Muscle of leg (tissue), 11 donors: Measurements from ENCODE around the gene DLG1. TPM values are rescaled to one million over a fixed set of nuclear protein-coding genes. Genes with fewer than 3 reads are reported as not detected.

Source experiments
- DNase-seq: peaks from one replicate; pipeline ENCODE4 v3.0.0; 2013
- H3K27ac ChIP-seq: one replicate; pipeline ENCODE4 v1.5.1; 2013; ENCODE audit warnings: mild to moderate bottlenecking, low read length, control low read depth
- H3K27me3 ChIP-seq: one replicate; pipeline ENCODE4 v1.6.1; 2013; ENCODE audit warnings: low read length; ENCODE audit not compliant: control insufficient read depth, insufficient read depth
- H3K36me3 ChIP-seq: one replicate; pipeline ENCODE4 v1.6.1; 2013; ENCODE audit warnings: low read length; ENCODE audit not compliant: control insufficient read depth, insufficient read depth
- H3K4me1 ChIP-seq: one replicate; pipeline ENCODE4 v1.6.1; 2013; ENCODE audit warnings: low read length; ENCODE audit not compliant: control insufficient read depth, insufficient read depth
- H3K4me3 ChIP-seq: one replicate; pipeline ENCODE4 v1.5.1; 2013; ENCODE audit warnings: low read length, control low read depth
- H3K9me3 ChIP-seq: replicated peaks from 2 replicates; pipeline ENCODE4 v1.6.1; 2013; ENCODE audit warnings: low read depth, low read length; ENCODE audit not compliant: control insufficient read depth
- WGBS: methylation state at CpG from one replicate; pipeline ENCODE4 v1.1.5; 2013; ENCODE audit warnings: missing lambda C conversion rate; ENCODE audit not compliant: insufficient coverage; 5-methylcytosine and 5-hydroxymethylcytosine counted together
- polyA plus RNA-seq, 8 donors: library from polyadenylated mRNA; unstranded; fragments of 120-200 nt; gene quantifications; one replicate each; pipeline versions ENCODE4 v1.2.1 to v1.2.3, GENCODE V29; 2013; ENCODE audit warnings: inconsistent platforms in 1 of 8, low replicate concordance in 1 of 8; ENCODE audit not compliant: insufficient read length in 8 of 8, insufficient read depth in 1 of 8
- total RNA-seq: library from RNA; stranded (reverse); fragments of 120-200 nt; gene quantifications from one replicate; pipeline ENCODE4 v1.2.4, GENCODE V29; 2013

Gene DLG1
- total and polyA plus RNA-seq, 9 donors, result 27.7 to 47.3 (median 39.0) TPM

GRCh38 chr3:197269024-197269423 is 29.4 kb downstream of the DLG1 start:
- Histone ChIP-seq H3K27ac (no peak overlapping the region), H3K27me3 (no peaks in the 10 kb centered on the region), H3K36me3 (no peaks in the 10 kb centered on the region), H3K4me1 (peaks cover 2% of the 10 kb centered on the region), H3K9me3 (no peaks in the 10 kb centered on the region), H3K4me3 (no peak overlapping the region)
- no CpG with 5 or more reads among the region's 3 CpGs for WGBS
- DNase-seq, result no peak

GRCh38 chr3:197268294-197268693 is 30.1 kb downstream of the DLG1 start:
- Histone ChIP-seq H3K9me3 (no peaks in the 10 kb centered on the region), H3K36me3 (no peaks in the 10 kb centered on the region), H3K27me3 (no peaks in the 10 kb centered on the region), H3K4me1 (peaks cover 2% of the 10 kb centered on the region), H3K27ac (no peak overlapping the region), H3K4me3 (no peak overlapping the region)
- no CpG with 5 or more reads among the region's 4 CpGs for WGBS
- DNase-seq, result peak; percentile 65

GRCh38 chr3:197266331-197266730 is 32.1 kb downstream of the DLG1 start:
- Histone ChIP-seq H3K4me1 (peaks cover 2% of the 10 kb centered on the region), H3K27ac (no peak overlapping the region), H3K4me3 (no peak overlapping the region), H3K36me3 (peaks cover 4% of the 10 kb centered on the region), H3K27me3 (no peaks in the 10 kb centered on the region), H3K9me3 (no peaks in the 10 kb centered on the region)
- no CpG with 5 or more reads among the region's 4 CpGs for WGBS
- no peak for DNase-seq

- H3K4me1 ChIP-seq, result no peaks in the 10 kb centered on the region
- no peak for DNase-seq
- no peak overlapping the region for H3K27ac ChIP-seq
- no peak overlapping the region for H3K4me3 ChIP-seq
- no peaks in the 10 kb centered on the region for H3K27me3 ChIP-seq
- no peaks in the 10 kb centered on the region for H3K9me3 ChIP-seq
- H3K36me3 ChIP-seq, result peaks cover 4% of the 10 kb centered on the region
Measured at GRCh38 chr3:197262709-197263108, 35.7 kb downstream of the DLG1 start.

- no CpG with 5 or more reads among the region's 1 CpG for WGBS
- H3K4me1 ChIP-seq, result no peaks in the 10 kb centered on the region
- no peak for DNase-seq
Measured at GRCh38 chr3:197261164-197261509, 37.3 kb downstream of the DLG1 start.

GRCh38 chr3:197260491-197261163 is 37.8 kb downstream of the DLG1 start:
- H3K4me3 ChIP-seq, result no peak overlapping the region
- H3K27me3 ChIP-seq, result no peaks in the 10 kb centered on the region
- peak; percentile 15 for DNase-seq
- no peaks in the 10 kb centered on the region for H3K4me1 ChIP-seq
- no CpG with 5 or more reads among the region's 4 CpGs for WGBS
- no peak overlapping the region for H3K27ac ChIP-seq
- no peaks in the 10 kb centered on the region for H3K9me3 ChIP-seq
- peaks cover 4% of the 10 kb centered on the region for H3K36me3 ChIP-seq

More at GRCh38 chr3:197261164-197261509, 37.3 kb downstream of the DLG1 start:
- Histone ChIP-seq H3K4me3 (no peak overlapping the region), H3K27ac (no peak overlapping the region), H3K9me3 (no peaks in the 10 kb centered on the region), H3K27me3 (no peaks in the 10 kb centered on the region), H3K36me3 (peaks cover 4% of the 10 kb centered on the region)

GRCh38 chr3:197259096-197259495 is 39.3 kb downstream of the DLG1 start:
- H3K9me3 ChIP-seq, result no peaks in the 10 kb centered on the region
- no peaks in the 10 kb centered on the region for H3K27me3 ChIP-seq
- no CpG with 5 or more reads among the region's 2 CpGs for WGBS
- no peak for DNase-seq
- H3K4me3 ChIP-seq, result no peak overlapping the region
- no peaks in the 10 kb centered on the region for H3K4me1 ChIP-seq
- no peak overlapping the region for H3K27ac ChIP-seq
- peaks cover 4% of the 10 kb centered on the region for H3K36me3 ChIP-seq

GRCh38 chr3:197258168-197258755 is 40.1 kb downstream of the DLG1 start:
- DNase-seq, result no peak
- Histone ChIP-seq H3K4me3 (no peak overlapping the region), H3K9me3 (no peaks in the 10 kb centered on the region), H3K27ac (no peak overlapping the region), H3K36me3 (peaks cover 4% of the 10 kb centered on the region), H3K27me3 (no peaks in the 10 kb centered on the region), H3K4me1 (no peaks in the 10 kb centered on the region)
- WGBS, result no CpG with 5 or more reads among the region's 6 CpGs

- Histone ChIP-seq H3K27ac (no peak overlapping the region), H3K4me1 (no peaks in the 10 kb centered on the region), H3K9me3 (no peaks in the 10 kb centered on the region), H3K4me3 (no peak overlapping the region), H3K27me3 (no peaks in the 10 kb centered on the region), H3K36me3 (peaks cover 2% of the 10 kb centered on the region)
- no CpG with 5 or more reads among the region's 5 CpGs for WGBS
- DNase-seq, result no peak
Measured at GRCh38 chr3:197257711-197258110, 40.7 kb downstream of the DLG1 start.

- Histone ChIP-seq H3K9me3 (no peaks in the 10 kb centered on the region), H3K27ac (no peak overlapping the region), H3K27me3 (no peaks in the 10 kb centered on the region), H3K4me1 (no peaks in the 10 kb centered on the region), H3K4me3 (no peak overlapping the region), H3K36me3 (no peaks in the 10 kb centered on the region)
- WGBS, result no CpG with 5 or more reads among the region's 3 CpGs
- peak; percentile 67 for DNase-seq
Measured at GRCh38 chr3:197256836-197257444, 41.5 kb downstream of the DLG1 start.
